H9 (cell line): ENCODE results near the gene FNDC4. TPM values are rescaled to one million over a fixed set of nuclear protein-coding genes. Genes with fewer than 3 reads are reported as not detected.

Source experiments
- DNase-seq: peaks from one replicate; pipeline ENCODE4 v3.0.0-alpha.2; 2017
- H2AFZ ChIP-seq: one replicate; pipeline ENCODE4 v1.6.1; 2013; ENCODE audit warnings: mild to moderate bottlenecking, low read length, control low read depth, moderate library complexity
- H2AK5ac ChIP-seq: 2 replicates; pipeline ENCODE4 v1.6.1; 2013; ENCODE audit warnings: low read length, control low read depth, mixed read lengths; ENCODE audit not compliant: insufficient read length
- H2BK120ac ChIP-seq: one replicate; pipeline ENCODE4 v1.6.1; 2013; ENCODE audit warnings: low read depth, mild to moderate bottlenecking, low read length, control low read depth, inconsistent platforms; ENCODE audit not compliant: poor library complexity, severe bottlenecking
- H2BK12ac ChIP-seq: 2 replicates; pipeline ENCODE4 v1.6.1; 2013; ENCODE audit warnings: low read length, control low read depth, mixed read lengths, low read depth; ENCODE audit not compliant: insufficient read length
- H2BK15ac ChIP-seq: 2 replicates; pipeline ENCODE4 v1.6.1; 2013; ENCODE audit warnings: low read depth, low read length, control low read depth
- H2BK20ac ChIP-seq: one replicate; pipeline ENCODE4 v1.6.1; 2013; ENCODE audit warnings: low read depth, mild to moderate bottlenecking, low read length, control low read depth, inconsistent platforms; ENCODE audit not compliant: poor library complexity, severe bottlenecking
- H2BK5ac ChIP-seq: 2 replicates; pipeline ENCODE4 v1.6.1; 2013; ENCODE audit warnings: low read length, control low read depth, mixed read lengths; ENCODE audit not compliant: insufficient read length
- H3K14ac ChIP-seq: 2 replicates; pipeline ENCODE4 v1.6.1; 2013; ENCODE audit warnings: low read length, control low read depth; ENCODE audit not compliant: insufficient read depth
- H3K18ac ChIP-seq: 2 replicates; pipeline ENCODE4 v1.6.1; 2013; ENCODE audit warnings: low read depth, mild to moderate bottlenecking, mixed read lengths, low read length, control low read depth; ENCODE audit not compliant: insufficient read length
- H3K23ac ChIP-seq: 2 replicates; pipeline ENCODE4 v1.6.1; 2013; ENCODE audit warnings: low read length, control low read depth, mixed read lengths, low read depth; ENCODE audit not compliant: insufficient read length
- H3K23me2 ChIP-seq: 2 replicates; pipeline ENCODE4 v1.6.1; 2013; ENCODE audit warnings: low read depth, mild to moderate bottlenecking, mixed read lengths, low read length, control low read depth; ENCODE audit not compliant: insufficient read length, poor library complexity, severe bottlenecking
- H3K27ac ChIP-seq: 2 replicates; pipeline ENCODE4 v1.5.1; 2013; ENCODE audit warnings: low read length, control low read depth, mixed read lengths, low read depth; ENCODE audit not compliant: insufficient read length
- H3K27me3 ChIP-seq: 2 replicates; pipeline ENCODE4 v1.6.1; 2013; ENCODE audit warnings: low read length, control low read depth, inconsistent platforms; ENCODE audit not compliant: insufficient read depth
- H3K4ac ChIP-seq: 2 replicates; pipeline ENCODE4 v1.6.1; 2013; ENCODE audit warnings: low read depth, mild to moderate bottlenecking, control low read depth, inconsistent platforms, low read length, moderate library complexity
- H3K4me1 ChIP-seq: 2 replicates; pipeline ENCODE4 v1.6.1; 2013; ENCODE audit warnings: low read length, control low read depth, inconsistent platforms; ENCODE audit not compliant: insufficient read depth
- H3K4me2 ChIP-seq: 2 replicates; pipeline ENCODE4 v1.6.1; 2013; ENCODE audit warnings: low read length, control low read depth, mixed read lengths; ENCODE audit not compliant: insufficient read length, insufficient read depth
- H3K56ac ChIP-seq: 2 replicates; pipeline ENCODE4 v1.6.1; 2013; ENCODE audit warnings: low read depth, mild to moderate bottlenecking, mixed read lengths, low read length, control low read depth; ENCODE audit not compliant: insufficient read length
- H3K79me1 ChIP-seq: 2 replicates; pipeline ENCODE4 v1.6.1; 2013; ENCODE audit warnings: low read depth, mild to moderate bottlenecking, moderate library complexity, low read length, control low read depth, inconsistent platforms; ENCODE audit not compliant: insufficient read depth, poor library complexity, severe bottlenecking
- H3K79me2 ChIP-seq: 2 replicates; pipeline ENCODE4 v1.6.1; 2013; ENCODE audit warnings: low read length, control low read depth, inconsistent platforms; ENCODE audit not compliant: insufficient read depth
- H3K9ac ChIP-seq: 2 replicates; pipeline ENCODE4 v1.6.1; 2013; ENCODE audit warnings: low read length, control low read depth, mixed read lengths; ENCODE audit not compliant: insufficient read length; ENCODE audit errors: extremely low read depth
- H3K9me3 ChIP-seq: one replicate; pipeline ENCODE4 v1.6.1; 2013; ENCODE audit warnings: low read depth, low read length, inconsistent platforms; ENCODE audit not compliant: control insufficient read depth
- H3T11ph ChIP-seq: one replicate; pipeline ENCODE4 v1.6.1; 2013; ENCODE audit warnings: mild to moderate bottlenecking, low read length, control low read depth, inconsistent platforms
- H4K20me1 ChIP-seq: one replicate; pipeline ENCODE4 v1.6.1; 2013; ENCODE audit not compliant: control insufficient read depth, insufficient read length, insufficient read depth
- H4K5ac ChIP-seq: 2 replicates; pipeline ENCODE4 v1.6.1; 2013; ENCODE audit warnings: low read depth, mild to moderate bottlenecking, mixed read lengths, low read length, control low read depth; ENCODE audit not compliant: insufficient read length
- H4K8ac ChIP-seq: replicated peaks from 2 replicates; pipeline ENCODE4 v1.6.1; 2013; ENCODE audit warnings: low read length, control low read depth, mixed read lengths, low read depth; ENCODE audit not compliant: insufficient read length
- H4K91ac ChIP-seq: 2 replicates; pipeline ENCODE4 v1.6.1; 2013; ENCODE audit warnings: low read depth, mild to moderate bottlenecking, moderate library complexity, mixed read lengths, low read length, control low read depth; ENCODE audit not compliant: insufficient read length
- H3K27ac Mint-ChIP-seq, 3 experiments: 2 replicates in 2 of 3; 3 replicates in 1 of 3; pipeline ENCODE4 v1.8.0; 2020 to 2021; ENCODE audit warnings: mixed read lengths in 3 of 3, mild to moderate bottlenecking in 1 of 3, moderate library complexity in 1 of 3
- H3K27me3 Mint-ChIP-seq: 2 replicates; pipeline ENCODE4 v1.8.0; 2021; ENCODE audit warnings: low read depth, mild to moderate bottlenecking, moderate library complexity, mixed read lengths
- H3K36me3 Mint-ChIP-seq, 3 experiments: 2 replicates in 2 of 3; 3 replicates in 1 of 3; pipeline ENCODE4 v1.8.0; 2020 to 2021; ENCODE audit warnings: low read depth in 3 of 3, mixed read lengths in 3 of 3; ENCODE audit not compliant: insufficient read depth in 1 of 3
- H3K4me1 Mint-ChIP-seq, 2 experiments: 2 replicates each; pipeline ENCODE4 v1.8.0; 2020; ENCODE audit warnings: mixed read lengths in 2 of 2
- H3K4me3 Mint-ChIP-seq, 2 experiments: 2 replicates in 1 of 2; 3 replicates in 1 of 2; pipeline ENCODE4 v1.8.0; 2020 to 2021; ENCODE audit warnings: mild to moderate bottlenecking in 2 of 2, mixed read lengths in 2 of 2, moderate library complexity in 1 of 2
- H3K9me3 Mint-ChIP-seq, 2 experiments: 2 replicates in 1 of 2; 3 replicates in 1 of 2; pipeline ENCODE4 v1.8.0; 2020; ENCODE audit warnings: mild to moderate bottlenecking in 2 of 2, mixed read lengths in 2 of 2, moderate library complexity in 1 of 2
- WGBS: extraction: QIAGEN DNeasy Blood & Tissue Kit; methylation state at CpG from one replicate; pipeline ENCODE4 v1.1.7; 2013; ENCODE audit warnings: missing lambda C conversion rate, low lambda C conversion rate, mixed read lengths; ENCODE audit not compliant: insufficient read length; ENCODE audit errors: extremely low coverage; 5-methylcytosine and 5-hydroxymethylcytosine counted together
- total RNA-seq: library from RNA; stranded (reverse); gene quantifications from 2 replicates; pipeline ENCODE4 v1.2.1, GENCODE V29; 2021
- TF ChIP-seq, protein P1 (sequence below): fragments of 200-600 bp; sonication (generic); conservative IDR thresholded peaks from 3 replicates; pipeline ENCODE4 v1.8.0; 2021; ENCODE audit warnings: antibody characterized with exemption, mild to moderate bottlenecking

Gene FNDC4
- total RNA-seq, 1 experiment from 2014 or later = 21.5 TPM

- Mint-ChIP-seq H3K36me3 (no peaks in the 10 kb centered on the region), H3K4me1 (0 out of 4 replicates have a peak, but pooled peaks cover 0 to 2% of the 10 kb centered on the region in 2 experiments), H3K27me3 (peaks cover 9% of the 10 kb centered on the region), H3K4me3 (no peak overlapping the region), H3K9me3 (no peaks in the 10 kb centered on the region), H3K27ac (no peak overlapping the region)
- Histone ChIP-seq H2BK15ac (no peak overlapping the region), H3K27me3 (no peaks in the 10 kb centered on the region), H3K79me1 (no peaks in the 10 kb centered on the region), H3T11ph (no peak overlapping the region), H4K5ac (no peak overlapping the region), H3K23me2 (no peaks in the 10 kb centered on the region), H3K56ac (no peak overlapping the region), H4K8ac (peak overlapping the region; percentile 87), H3K4me1 (no peaks in the 10 kb centered on the region), H3K14ac (no peak overlapping the region), H2BK12ac (no peak overlapping the region), H3K4me2 (no peak overlapping the region), H4K91ac (no peak overlapping the region), H3K4ac (no peak overlapping the region), H3K18ac (no peak overlapping the region), H4K20me1 (no peaks in the 10 kb centered on the region), H2BK5ac (no peak overlapping the region), H3K23ac (no peak overlapping the region), H2AK5ac (no peak overlapping the region), H3K9ac (no peak overlapping the region), H3K79me2 (no peaks in the 10 kb centered on the region), H3K27ac (no peak overlapping the region), H3K9me3 (no peaks in the 10 kb centered on the region), H2AFZ (no peak overlapping the region), H2BK120ac (no peak overlapping the region), H2BK20ac (no peak overlapping the region)
- no peak for DNase-seq
- WGBS = no CpG with 5 or more reads among the region's 2 CpGs
- TF ChIP-seq, protein P1, sequence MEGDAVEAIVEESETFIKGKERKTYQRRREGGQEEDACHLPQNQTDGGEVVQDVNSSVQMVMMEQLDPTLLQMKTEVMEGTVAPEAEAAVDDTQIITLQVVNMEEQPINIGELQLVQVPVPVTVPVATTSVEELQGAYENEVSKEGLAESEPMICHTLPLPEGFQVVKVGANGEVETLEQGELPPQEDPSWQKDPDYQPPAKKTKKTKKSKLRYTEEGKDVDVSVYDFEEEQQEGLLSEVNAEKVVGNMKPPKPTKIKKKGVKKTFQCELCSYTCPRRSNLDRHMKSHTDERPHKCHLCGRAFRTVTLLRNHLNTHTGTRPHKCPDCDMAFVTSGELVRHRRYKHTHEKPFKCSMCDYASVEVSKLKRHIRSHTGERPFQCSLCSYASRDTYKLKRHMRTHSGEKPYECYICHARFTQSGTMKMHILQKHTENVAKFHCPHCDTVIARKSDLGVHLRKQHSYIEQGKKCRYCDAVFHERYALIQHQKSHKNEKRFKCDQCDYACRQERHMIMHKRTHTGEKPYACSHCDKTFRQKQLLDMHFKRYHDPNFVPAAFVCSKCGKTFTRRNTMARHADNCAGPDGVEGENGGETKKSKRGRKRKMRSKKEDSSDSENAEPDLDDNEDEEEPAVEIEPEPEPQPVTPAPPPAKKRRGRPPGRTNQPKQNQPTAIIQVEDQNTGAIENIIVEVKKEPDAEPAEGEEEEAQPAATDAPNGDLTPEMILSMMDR = no peak
Measured at GRCh38 chr2:27520316-27520715, 25.3 kb upstream of the FNDC4 start.
